Measurements from ENCODE around the gene RUBCN.
"Not testable (repeated sequence)": the region's sequence is repeated elsewhere in the genome, so short reads cannot be mapped to it uniquely, and the experiment has no call there.

The RUBCN gene

GRCh38 chr3:197680955-197681521 lies 55.7 kb downstream of the RUBCN start:
- no peak for DNase-seq

GRCh38 chr3:197675951-197676350 lies 60.8 kb downstream of the RUBCN start:
- DNase-seq = no peak

- DNase-seq = no peak
Measured at GRCh38 chr3:197675563-197675860, 61.2 kb downstream of the RUBCN start.

- no peak for DNase-seq
Measured at GRCh38 chr3:197674741-197675562, 61.8 kb downstream of the RUBCN start.

GRCh38 chr3:197673170-197673569 lies 63.5 kb downstream of the RUBCN start:
- no peak for DNase-seq

GRCh38 chr3:197670361-197670760 lies 66.3 kb downstream of the RUBCN start:
- no peak for DNase-seq

GRCh38 chr3:197667968-197668367 lies 68.7 kb downstream of the RUBCN start:
- DNase-seq = no peak

- not testable (repeated sequence) for DNase-seq
Measured at GRCh38 chr3:197667293-197667692, 69.4 kb downstream of the RUBCN start.

- DNase-seq = not testable (repeated sequence)
Measured at GRCh38 chr3:197666221-197666842, 70.4 kb downstream of the RUBCN start.

- DNase-seq = not testable (repeated sequence)
Measured at GRCh38 chr3:197665549-197665948, 71.2 kb downstream of the RUBCN start.

- not testable (repeated sequence) for DNase-seq
Measured at GRCh38 chr3:197665142-197665491, 71.6 kb downstream of the RUBCN start.

GRCh38 chr3:197664414-197665141 lies 72.1 kb downstream of the RUBCN start:
- not testable (repeated sequence) for DNase-seq

- not testable (repeated sequence) for DNase-seq
Measured at GRCh38 chr3:197663367-197664140, 73.2 kb downstream of the RUBCN start.

- not testable (repeated sequence) for DNase-seq
Measured at GRCh38 chr3:197662352-197662751, 74.4 kb downstream of the RUBCN start.

- DNase-seq = not testable (repeated sequence)
Measured at GRCh38 chr3:197661874-197662273, 74.8 kb downstream of the RUBCN start.

GRCh38 chr3:197661234-197661834 lies 75.4 kb downstream of the RUBCN start:
- DNase-seq = not testable (repeated sequence)

GRCh38 chr3:197659701-197660100 lies 77.0 kb downstream of the RUBCN start:
- DNase-seq = not testable (repeated sequence)

- DNase-seq = not testable (repeated sequence)
Measured at GRCh38 chr3:197659144-197659543, 77.6 kb downstream of the RUBCN start.

GRCh38 chr3:197658706-197659105 lies 78.0 kb downstream of the RUBCN start:
- DNase-seq = not testable (repeated sequence)

- not testable (repeated sequence) for DNase-seq
Measured at GRCh38 chr3:197657541-197658292, 79.0 kb downstream of the RUBCN start.

GRCh38 chr3:197656960-197657359 lies 79.7 kb downstream of the RUBCN start:
- DNase-seq = not testable (repeated sequence)

Data from suppressor macrophage treated with lipopolysaccharide for 4 hours (primary cell).